Measurements from ENCODE around the gene MAML2.
A peak's percentile ranks its signal among the peaks of the same experiment; 100 is the strongest.

DNA sequence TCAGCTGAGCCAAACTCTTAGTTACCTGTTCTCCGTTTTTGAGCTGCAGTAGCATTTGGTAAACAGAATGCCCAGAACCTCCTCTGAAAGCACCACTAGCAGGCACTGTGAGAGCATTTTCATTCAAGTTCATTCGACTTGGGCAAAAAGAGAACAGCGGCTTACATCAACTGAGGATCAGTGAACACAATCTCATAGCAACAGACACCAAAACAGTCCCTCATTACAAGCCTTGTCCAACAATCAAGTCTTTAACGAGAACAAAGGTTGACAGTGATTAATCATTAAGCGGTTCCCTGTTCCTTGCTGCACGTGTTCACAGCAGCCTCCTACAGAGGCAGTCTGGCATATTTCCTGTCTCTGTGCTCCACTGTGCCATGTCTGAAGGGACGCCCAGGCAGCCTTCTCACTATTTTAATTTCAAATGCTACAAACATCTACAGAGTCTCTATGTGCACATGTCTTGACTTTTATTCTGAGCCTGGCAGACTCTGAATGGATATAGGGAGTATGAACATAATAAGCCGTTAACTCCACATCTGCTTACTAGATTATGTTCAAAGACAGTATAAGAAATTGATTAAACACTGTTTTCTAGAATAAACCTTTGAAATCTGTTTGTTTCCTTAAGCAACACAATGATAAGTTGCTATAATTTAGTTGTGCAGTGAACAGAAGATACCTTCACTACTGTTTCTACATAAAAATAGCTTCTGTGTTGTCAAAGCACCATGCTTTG is 330.7 kb downstream of the MAML2 start:
- TF ChIP-seq POLR2AphosphoS5 (IDR thresholded peaks at IDR 0.05; ENCODE audit: low read depth, low read length): no peak
- TF ChIP-seq, protein P1, sequence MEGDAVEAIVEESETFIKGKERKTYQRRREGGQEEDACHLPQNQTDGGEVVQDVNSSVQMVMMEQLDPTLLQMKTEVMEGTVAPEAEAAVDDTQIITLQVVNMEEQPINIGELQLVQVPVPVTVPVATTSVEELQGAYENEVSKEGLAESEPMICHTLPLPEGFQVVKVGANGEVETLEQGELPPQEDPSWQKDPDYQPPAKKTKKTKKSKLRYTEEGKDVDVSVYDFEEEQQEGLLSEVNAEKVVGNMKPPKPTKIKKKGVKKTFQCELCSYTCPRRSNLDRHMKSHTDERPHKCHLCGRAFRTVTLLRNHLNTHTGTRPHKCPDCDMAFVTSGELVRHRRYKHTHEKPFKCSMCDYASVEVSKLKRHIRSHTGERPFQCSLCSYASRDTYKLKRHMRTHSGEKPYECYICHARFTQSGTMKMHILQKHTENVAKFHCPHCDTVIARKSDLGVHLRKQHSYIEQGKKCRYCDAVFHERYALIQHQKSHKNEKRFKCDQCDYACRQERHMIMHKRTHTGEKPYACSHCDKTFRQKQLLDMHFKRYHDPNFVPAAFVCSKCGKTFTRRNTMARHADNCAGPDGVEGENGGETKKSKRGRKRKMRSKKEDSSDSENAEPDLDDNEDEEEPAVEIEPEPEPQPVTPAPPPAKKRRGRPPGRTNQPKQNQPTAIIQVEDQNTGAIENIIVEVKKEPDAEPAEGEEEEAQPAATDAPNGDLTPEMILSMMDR (IDR thresholded peaks at IDR 0.05): peak; percentile 84
- TF ChIP-seq SIN3A (IDR thresholded peaks at IDR 0.05; ENCODE audit: borderline replicate concordance, insufficient read depth, low read depth, low read length): no peak

All from Panc1 (cell line).